IPS DF 6.9 (cell line): ENCODE measurements around the gene PPP1R12B.
"Not testable (repeated sequence)": the region's sequence is repeated elsewhere in the genome, so short reads cannot be mapped to it uniquely, and the experiment has no call there.

Source experiments
- DNase-seq: peaks from one replicate; pipeline ENCODE4 v3.0.0-alpha.2; 2013; ENCODE audit warnings: low read depth, low spot score
- H3K27ac ChIP-seq: one replicate; pipeline ENCODE4 v1.5.1; 2013; ENCODE audit warnings: low read length, control low read depth
- H3K27me3 ChIP-seq: 2 replicates; pipeline ENCODE4 v1.6.1; 2013; ENCODE audit warnings: mild to moderate bottlenecking, low read length; ENCODE audit not compliant: control insufficient read depth, insufficient read depth
- H3K36me3 ChIP-seq: 2 replicates; pipeline ENCODE4 v1.6.1; 2013; ENCODE audit warnings: low read length; ENCODE audit not compliant: control insufficient read depth, insufficient read depth
- H3K4me1 ChIP-seq: 2 replicates; pipeline ENCODE4 v1.6.1; 2013; ENCODE audit warnings: low read length; ENCODE audit not compliant: control insufficient read depth, insufficient read depth
- H3K4me3 ChIP-seq: 2 replicates; pipeline ENCODE4 v1.5.1; 2013; ENCODE audit warnings: mild to moderate bottlenecking, low read length
- H3K9me3 ChIP-seq: 2 replicates; pipeline ENCODE4 v1.6.1; 2013; ENCODE audit warnings: low read length, inconsistent platforms; ENCODE audit not compliant: control insufficient read depth, insufficient read depth
- WGBS: extraction: QIAGEN DNeasy Blood & Tissue Kit; methylation state at CpG from one replicate; pipeline ENCODE4 v1.1.7; 2013; ENCODE audit warnings: mixed read lengths, missing lambda C conversion rate; ENCODE audit not compliant: insufficient read length, insufficient coverage; 5-methylcytosine and 5-hydroxymethylcytosine counted together

Gene PPP1R12B

DNA sequence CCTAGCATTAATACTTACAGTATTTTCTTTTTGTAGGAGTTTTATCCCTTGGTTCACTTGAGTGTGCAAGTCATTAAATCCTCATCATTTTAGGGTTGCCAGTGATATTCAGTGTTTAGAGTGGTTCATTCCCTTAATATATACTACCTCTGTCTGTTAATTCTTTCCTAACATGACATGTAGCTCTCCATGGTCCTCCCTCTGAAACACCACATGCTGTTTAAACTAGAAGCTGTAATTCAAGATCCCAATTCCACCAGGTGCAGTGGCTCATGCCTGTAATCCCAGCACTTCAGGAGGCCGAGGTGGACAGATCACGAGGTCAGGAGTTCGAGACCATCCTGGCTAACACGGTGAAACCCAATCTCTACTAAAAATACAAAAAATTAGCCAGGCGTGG lies 233.9 kb downstream of the PPP1R12B start:
- not testable (repeated sequence) for H3K4me3 ChIP-seq, H3K36me3 ChIP-seq, H3K27me3 ChIP-seq, DNase-seq, H3K4me1 ChIP-seq, H3K9me3 ChIP-seq, H3K27ac ChIP-seq
- WGBS = no CpG with 5 or more reads among the region's 5 CpGs

DNA sequence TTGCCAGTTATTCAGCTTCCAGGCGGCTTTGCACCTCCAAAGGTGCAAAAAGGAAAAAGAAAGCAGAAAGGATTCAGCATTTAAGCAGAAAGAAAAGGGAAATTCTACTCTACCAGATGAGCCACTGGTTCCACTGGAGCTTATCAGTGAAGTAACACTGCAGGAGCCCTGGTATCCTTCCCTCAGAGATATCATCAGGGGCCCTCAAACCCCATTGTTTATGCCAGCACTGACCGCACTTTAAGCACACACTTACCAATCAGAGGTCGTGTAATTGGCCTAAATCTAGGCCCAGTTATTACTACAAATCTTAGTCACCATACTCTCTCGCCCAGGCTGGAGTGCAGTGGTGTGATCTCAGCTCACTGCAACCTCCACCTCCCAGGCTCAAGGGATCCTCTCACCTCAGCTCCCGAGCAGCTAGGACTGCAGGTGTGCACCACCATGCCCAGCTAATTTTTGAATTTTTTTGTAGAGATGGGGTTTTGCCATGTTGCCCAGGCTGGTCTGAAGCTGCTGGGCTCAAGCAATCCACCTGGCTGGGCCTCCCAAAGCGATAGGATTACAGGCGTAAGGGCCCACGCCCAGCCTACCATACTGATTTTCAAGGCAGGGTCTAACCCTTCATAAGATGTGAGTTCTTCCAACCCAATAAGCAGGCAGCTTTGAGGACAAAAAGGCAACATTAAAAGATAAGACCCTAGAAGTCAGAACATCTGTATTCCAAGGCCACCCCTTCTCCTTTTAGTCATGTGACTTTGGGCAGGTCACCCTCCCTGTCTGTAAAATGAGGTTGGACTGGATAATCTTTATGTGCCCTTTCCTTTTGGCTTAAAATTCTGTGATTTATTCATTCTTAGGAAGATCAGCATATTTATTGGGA lies 236.4 kb downstream of the PPP1R12B start:
- Histone ChIP-seq H3K36me3 (no peaks in the 10 kb centered on the region), H3K4me1 (no peaks in the 10 kb centered on the region), H3K27me3 (no peaks in the 10 kb centered on the region), H3K4me3 (no peak overlapping the region), H3K9me3 (no peaks in the 10 kb centered on the region), H3K27ac (no peak overlapping the region)
- no peak for DNase-seq
- WGBS = no CpG with 5 or more reads among the region's 8 CpGs

GRCh38 chr1:202585590-202585933 lies 237.1 kb downstream of the PPP1R12B start:
- H3K27me3 ChIP-seq = no peaks in the 10 kb centered on the region
- H3K9me3 ChIP-seq = no peaks in the 10 kb centered on the region
- no peak overlapping the region for H3K4me3 ChIP-seq
- no peak overlapping the region for H3K27ac ChIP-seq
- no peak for DNase-seq
- H3K36me3 ChIP-seq = no peaks in the 10 kb centered on the region
- H3K4me1 ChIP-seq = no peaks in the 10 kb centered on the region

GRCh38 chr1:202586018-202586821 lies 237.7 kb downstream of the PPP1R12B start:
- DNase-seq = no peak
- no peaks in the 10 kb centered on the region for H3K9me3 ChIP-seq
- no peaks in the 10 kb centered on the region for H3K4me1 ChIP-seq
- H3K27me3 ChIP-seq = no peaks in the 10 kb centered on the region
- H3K27ac ChIP-seq = no peak overlapping the region
- no peaks in the 10 kb centered on the region for H3K36me3 ChIP-seq
- H3K4me3 ChIP-seq = no peak overlapping the region
- no CpG with 5 or more reads among the region's 4 CpGs for WGBS

DNA sequence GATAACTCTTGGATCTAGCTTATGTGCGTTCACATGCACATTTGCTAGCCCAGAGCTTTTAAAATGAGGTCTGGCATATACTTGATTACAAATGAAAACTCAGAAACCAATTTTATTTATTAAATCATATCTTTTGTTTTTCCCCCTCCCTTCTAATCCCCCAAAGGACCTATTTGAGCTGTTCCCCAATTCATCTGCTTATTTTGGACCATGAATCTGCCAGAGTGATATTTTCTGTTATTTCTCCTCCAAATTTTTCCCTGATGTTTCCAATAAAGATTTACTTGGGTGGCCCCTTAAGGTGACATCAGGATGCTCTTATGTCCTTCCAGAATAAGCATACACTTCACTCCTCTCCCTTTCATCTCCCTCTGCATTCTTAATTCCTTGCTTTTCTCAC lies 238.4 kb downstream of the PPP1R12B start:
- Histone ChIP-seq H3K9me3 (no peaks in the 10 kb centered on the region), H3K36me3 (no peaks in the 10 kb centered on the region), H3K4me3 (no peak overlapping the region), H3K4me1 (no peaks in the 10 kb centered on the region), H3K27me3 (no peaks in the 10 kb centered on the region), H3K27ac (no peak overlapping the region)
- no CpG with 5 or more reads among the region's 1 CpG for WGBS
- no peak for DNase-seq

GRCh38 chr1:202587859-202588485 lies 239.5 kb downstream of the PPP1R12B start:
- Histone ChIP-seq H3K9me3 (no peaks in the 10 kb centered on the region), H3K27me3 (no peaks in the 10 kb centered on the region), H3K4me1 (no peaks in the 10 kb centered on the region), H3K36me3 (no peaks in the 10 kb centered on the region), H3K27ac (no peak overlapping the region), H3K4me3 (no peak overlapping the region)
- no CpG with 5 or more reads among the region's 1 CpG for WGBS
- DNase-seq = no peak

DNA sequence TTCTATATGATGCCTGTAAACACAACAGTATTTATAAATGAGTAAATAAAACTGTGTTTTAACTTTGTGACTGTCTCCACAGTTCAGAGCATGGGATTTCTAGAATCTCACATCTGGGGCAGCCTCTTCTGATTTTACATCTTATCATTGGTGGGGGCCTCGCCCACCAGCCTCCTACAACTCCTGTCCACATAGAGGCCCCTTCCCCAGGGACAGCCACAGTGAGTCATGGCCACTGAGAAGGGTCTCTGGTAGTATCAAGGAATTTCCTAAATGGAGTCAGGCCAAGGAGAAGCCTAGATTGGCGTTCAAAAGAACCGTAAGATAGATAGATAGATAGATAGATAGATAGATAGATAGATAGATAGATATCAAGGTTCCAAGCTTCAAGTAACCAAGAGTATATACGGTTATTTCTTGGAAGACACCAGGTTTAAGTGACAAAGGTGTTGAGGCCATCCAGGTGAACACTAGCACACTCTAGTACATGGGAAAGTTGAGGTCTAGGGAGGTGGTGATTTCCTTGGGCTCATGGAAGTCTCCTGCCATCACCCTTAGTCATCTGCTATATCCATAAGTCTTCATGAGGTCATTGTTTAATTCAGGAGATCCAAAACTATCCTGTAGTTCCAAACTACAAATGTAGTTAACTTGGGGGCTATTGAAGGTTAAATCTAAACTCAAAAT lies 240.1 kb downstream of the PPP1R12B start:
- H3K27ac ChIP-seq = no peak overlapping the region
- H3K4me3 ChIP-seq = no peak overlapping the region
- no peaks in the 10 kb centered on the region for H3K9me3 ChIP-seq
- no peaks in the 10 kb centered on the region for H3K36me3 ChIP-seq
- no peak for DNase-seq
- H3K4me1 ChIP-seq = no peaks in the 10 kb centered on the region
- no CpG with 5 or more reads among the region's 4 CpGs for WGBS
- H3K27me3 ChIP-seq = no peaks in the 10 kb centered on the region

DNA sequence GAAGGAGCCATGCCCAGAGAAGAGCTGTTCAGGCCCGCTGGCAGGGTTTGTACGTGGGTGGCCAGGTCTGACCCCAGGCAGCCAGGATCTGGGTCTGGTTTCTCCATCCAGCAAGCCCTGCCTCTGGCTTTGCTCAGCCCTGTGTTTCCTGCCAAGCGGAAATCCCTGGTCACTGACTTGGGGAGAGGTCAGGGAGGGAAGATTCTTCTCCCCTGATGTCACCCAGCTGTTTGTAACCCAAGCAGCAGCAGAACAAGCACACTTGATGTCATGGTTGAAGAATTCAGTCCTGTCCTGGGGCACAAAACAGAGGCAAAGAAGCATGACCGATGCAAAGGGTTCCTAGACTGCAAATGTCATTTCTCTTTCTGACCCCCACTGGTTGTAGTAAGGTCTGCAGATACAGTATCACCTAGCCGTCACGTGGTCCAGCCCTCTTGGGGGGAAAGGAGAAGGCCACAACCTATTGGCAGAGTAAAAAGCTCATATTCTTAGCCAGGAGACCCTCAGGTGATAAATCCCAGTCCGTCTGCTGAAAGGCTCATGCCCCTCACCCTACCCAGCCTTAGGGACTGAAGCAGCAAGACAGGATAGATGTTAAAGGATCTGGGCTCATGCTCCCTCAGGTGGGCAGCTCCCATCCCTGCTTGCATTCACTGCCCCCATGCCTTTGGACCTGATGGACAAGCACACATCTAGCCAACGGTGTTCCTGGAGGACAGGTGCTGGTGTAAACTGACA lies 240.9 kb downstream of the PPP1R12B start:
- no peak overlapping the region for H3K27ac ChIP-seq
- no peak overlapping the region for H3K4me3 ChIP-seq
- H3K4me1 ChIP-seq = no peaks in the 10 kb centered on the region
- DNase-seq = no peak
- H3K27me3 ChIP-seq = no peaks in the 10 kb centered on the region
- no CpG with 5 or more reads among the region's 8 CpGs for WGBS
- H3K36me3 ChIP-seq = no peaks in the 10 kb centered on the region
- no peaks in the 10 kb centered on the region for H3K9me3 ChIP-seq

- Histone ChIP-seq H3K4me3 (no peak overlapping the region), H3K27ac (no peak overlapping the region), H3K36me3 (no peaks in the 10 kb centered on the region), H3K27me3 (no peaks in the 10 kb centered on the region), H3K9me3 (no peaks in the 10 kb centered on the region), H3K4me1 (no peaks in the 10 kb centered on the region)
- DNase-seq = no peak
- WGBS = no CpG with 5 or more reads among the region's 4 CpGs
Observed at GRCh38 chr1:202590126-202590525, 241.6 kb downstream of the PPP1R12B start.

DNA sequence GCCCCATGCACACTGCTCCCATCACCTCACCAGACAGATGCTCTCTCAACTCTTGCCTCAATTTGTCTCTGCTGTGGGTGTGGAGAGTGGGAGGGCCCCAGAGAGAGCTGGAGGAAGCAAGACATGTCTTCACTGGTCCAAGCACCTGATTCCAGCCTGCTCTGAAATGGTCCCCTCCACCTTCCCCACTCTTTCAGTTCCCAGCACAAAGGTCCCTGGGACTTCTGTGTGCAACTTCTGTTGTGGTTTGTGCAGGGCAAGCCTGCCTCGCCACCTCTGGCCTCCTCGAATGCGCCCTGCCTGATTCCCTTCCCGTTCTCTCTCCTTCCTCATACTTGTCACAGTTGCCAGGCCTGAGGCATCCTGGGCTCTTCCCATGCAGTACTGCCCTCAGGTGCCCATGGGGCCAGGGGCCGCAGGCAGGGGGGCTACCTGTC lies 242.5 kb downstream of the PPP1R12B start:
- Histone ChIP-seq H3K36me3 (no peaks in the 10 kb centered on the region), H3K9me3 (no peaks in the 10 kb centered on the region), H3K4me3 (no peak overlapping the region), H3K27me3 (no peaks in the 10 kb centered on the region), H3K4me1 (no peaks in the 10 kb centered on the region), H3K27ac (no peak overlapping the region)
- no CpG with 5 or more reads among the region's 5 CpGs for WGBS
- no peak for DNase-seq
